ENCODE results near the gene SASH3.

DNA sequence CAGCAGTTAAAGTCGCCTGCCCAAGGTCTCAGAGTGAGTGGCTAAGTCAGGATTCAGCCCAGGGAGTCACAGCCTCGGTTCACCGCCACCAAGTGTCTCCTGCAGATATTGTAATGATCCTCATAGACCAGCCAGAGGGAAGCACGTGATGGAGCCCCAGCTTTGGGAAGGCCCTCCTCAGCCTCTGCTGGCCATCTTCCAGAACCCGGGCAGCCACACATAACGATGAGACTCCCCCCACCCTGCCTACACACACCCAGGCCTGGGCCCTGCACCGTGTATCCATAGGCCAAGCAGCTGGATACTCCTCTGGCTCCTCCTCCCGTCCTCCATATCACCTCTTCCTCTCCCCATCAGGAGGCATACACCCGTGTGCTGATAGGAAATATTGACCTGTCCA lies 19.6 kb upstream of the SASH3 start:
- TF ChIP-seq CTCF (IDR thresholded peaks at IDR 0.05) (no peak), POLR2A (IDR thresholded peaks at IDR 0.05; ENCODE audit: low read depth) (no peak)

All from esophagus muscularis mucosa (tissue), 3 donors.